GM12864 (cell line): ENCODE measurements around the gene DOHH.

Experiments used
- DNase-seq: peaks from one replicate; pipeline ENCODE4 v3.0.0-alpha.2; 2011; ENCODE audit warnings: low read depth
- H3K4me3 ChIP-seq: 2 replicates; pipeline ENCODE4 v1.5.1; 2011; ENCODE audit warnings: mild to moderate bottlenecking, low read depth, low read length, control low read depth
- TF ChIP-seq, protein P1 (sequence below): IDR thresholded peaks from 2 replicates; pipeline ENCODE4 v1.5.1; 2011; ENCODE audit warnings: low read depth, mild to moderate bottlenecking, moderate library complexity, low read length, control low read depth, inconsistent platforms; ENCODE audit errors: missing control alignments

DOHH gene

DNA sequence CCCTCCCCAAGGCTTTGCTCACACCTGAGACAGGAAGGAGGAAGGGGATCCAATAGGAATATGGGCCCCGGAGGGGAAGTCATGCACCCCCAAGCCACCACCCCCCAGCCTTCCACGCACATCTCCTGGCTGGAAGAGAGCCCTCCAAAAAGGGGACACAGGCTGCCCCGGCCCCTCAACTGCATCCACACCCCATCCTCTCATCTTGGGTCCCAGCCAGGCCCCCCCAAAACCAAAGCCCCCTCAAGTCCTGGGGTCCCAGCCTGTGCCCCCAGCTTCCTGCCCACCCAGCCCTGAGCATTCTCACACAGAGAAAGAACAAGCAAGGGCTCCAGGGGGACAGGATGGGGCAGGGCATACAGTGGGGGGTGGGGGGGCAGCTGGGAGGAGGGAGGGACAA lies 32.3 kb downstream of the DOHH start:
- DNase-seq = no peak
- TF ChIP-seq, protein P1, sequence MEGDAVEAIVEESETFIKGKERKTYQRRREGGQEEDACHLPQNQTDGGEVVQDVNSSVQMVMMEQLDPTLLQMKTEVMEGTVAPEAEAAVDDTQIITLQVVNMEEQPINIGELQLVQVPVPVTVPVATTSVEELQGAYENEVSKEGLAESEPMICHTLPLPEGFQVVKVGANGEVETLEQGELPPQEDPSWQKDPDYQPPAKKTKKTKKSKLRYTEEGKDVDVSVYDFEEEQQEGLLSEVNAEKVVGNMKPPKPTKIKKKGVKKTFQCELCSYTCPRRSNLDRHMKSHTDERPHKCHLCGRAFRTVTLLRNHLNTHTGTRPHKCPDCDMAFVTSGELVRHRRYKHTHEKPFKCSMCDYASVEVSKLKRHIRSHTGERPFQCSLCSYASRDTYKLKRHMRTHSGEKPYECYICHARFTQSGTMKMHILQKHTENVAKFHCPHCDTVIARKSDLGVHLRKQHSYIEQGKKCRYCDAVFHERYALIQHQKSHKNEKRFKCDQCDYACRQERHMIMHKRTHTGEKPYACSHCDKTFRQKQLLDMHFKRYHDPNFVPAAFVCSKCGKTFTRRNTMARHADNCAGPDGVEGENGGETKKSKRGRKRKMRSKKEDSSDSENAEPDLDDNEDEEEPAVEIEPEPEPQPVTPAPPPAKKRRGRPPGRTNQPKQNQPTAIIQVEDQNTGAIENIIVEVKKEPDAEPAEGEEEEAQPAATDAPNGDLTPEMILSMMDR = no peak

DNA sequence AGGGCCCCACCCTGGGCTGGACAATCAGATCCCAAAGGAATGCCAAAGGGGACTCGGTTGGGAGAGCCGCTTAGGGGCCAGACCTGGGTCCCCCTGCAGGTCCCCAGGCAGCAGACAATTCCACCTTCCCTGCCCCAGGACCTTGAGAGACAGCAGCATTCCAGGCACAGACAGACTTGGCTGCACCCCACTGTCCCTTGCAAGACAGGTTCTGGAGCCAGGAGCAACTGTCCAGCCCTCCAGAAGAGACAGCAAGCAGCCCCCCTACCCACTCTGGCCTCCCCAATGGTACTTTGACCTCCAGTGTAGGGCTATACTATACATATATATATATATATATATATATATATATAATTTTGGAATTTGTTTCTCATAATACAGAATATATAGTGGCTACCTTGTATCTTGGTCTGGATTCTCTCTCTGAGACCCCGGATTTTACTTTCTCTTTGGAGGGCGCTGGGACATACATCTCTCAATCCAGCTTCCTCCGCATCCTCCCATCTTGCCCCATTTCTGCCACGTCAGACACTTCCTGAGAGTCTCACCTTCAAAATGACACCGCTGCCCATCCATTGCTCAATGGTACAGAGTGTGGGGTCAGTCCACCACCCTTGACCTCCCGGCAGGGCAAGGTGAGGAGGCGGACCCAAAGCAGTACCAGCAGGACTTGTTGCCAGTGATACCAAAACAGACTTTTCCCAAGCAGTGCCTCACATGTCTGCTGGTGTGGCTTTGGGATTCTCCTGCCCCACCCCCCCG lies 32.9 kb downstream of the DOHH start:
- TF ChIP-seq, protein P1 = no peak

More for the DNA sequence above, 32.3 kb downstream of the DOHH start:
- H3K4me3 ChIP-seq = no peak overlapping the region

DNA sequence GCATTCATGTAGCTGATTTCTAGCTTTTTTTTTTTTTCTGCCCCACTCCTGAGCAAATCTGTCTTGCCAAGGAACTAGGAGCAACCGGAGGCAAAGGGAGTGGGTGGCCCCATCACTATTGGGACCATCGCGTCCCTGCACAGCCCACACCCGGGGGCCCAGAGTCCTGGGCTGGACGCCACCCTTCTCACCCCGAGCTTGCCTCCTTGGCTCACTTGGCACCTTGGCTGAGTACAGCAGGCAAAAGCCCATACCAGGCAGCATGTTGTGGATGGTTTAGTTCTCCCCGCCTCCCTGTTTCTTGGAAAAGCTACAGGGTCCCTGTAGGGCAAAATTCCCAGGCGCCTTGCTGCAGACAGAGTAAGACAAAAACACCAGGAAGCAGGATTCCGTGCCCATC lies 33.8 kb downstream of the DOHH start:
- TF ChIP-seq, protein P1 = no peak

More for the DNA sequence above, 32.9 kb downstream of the DOHH start:
- H3K4me3 ChIP-seq = no peak overlapping the region
- DNase-seq = no peak

DNA sequence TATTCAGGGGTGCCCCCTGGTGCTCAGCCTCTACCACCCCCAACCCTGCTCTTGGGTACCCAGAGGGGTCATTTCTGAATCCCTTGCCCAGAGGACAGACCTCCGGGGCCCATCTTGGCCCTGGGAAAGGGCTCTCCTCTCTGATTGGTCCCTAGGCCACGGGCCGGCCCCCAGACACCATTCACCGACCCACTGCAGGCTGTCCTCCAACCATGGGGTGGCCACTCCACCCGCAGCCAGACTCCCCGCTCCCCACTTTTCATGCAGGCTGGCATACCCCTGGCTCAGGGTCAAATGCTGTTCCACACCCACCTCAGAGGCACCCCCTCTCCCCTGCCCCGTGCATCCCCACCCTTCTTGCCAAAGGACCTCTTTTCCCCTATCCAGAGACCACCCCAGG lies 34.9 kb downstream of the DOHH start:
- DNase-seq = no peak
- H3K4me3 ChIP-seq = no peak overlapping the region
- TF ChIP-seq, protein P1 = no peak

More for the DNA sequence above, 33.8 kb downstream of the DOHH start:
- no peak for DNase-seq
- H3K4me3 ChIP-seq = no peak overlapping the region

DNA sequence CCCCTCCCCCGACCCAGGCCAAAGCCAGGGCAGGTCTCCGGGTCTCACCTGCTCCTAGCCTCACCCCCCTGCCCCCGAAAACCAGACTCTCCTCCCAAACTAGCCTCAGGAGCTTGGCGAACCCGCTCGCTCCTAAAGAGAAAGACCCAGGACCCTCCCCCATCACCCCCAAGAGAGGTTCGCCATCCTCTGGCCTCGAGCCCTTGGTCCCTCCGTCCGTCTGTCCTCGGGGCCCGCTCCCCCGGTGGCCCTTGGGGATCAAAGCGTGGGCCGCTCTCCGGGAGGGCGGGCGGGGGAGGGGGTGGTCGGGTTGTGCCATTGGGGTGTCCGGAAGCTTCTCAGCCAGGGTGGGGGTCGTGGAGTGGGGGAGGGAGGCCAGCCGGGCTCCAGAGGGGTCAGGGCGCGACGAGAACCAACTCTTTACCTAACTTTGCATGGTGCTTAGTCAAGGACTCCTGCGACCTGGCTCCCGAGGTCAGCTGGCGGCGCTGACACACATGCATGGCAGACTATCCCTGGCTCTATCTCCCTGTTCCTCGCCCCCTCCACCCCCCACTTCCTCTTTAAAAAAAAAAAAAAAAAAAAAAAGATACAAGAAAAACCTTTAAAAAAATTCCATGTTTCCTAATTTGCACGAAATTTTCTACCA lies 35.8 kb downstream of the DOHH start:
- no peak overlapping the region for H3K4me3 ChIP-seq
- TF ChIP-seq, protein P1 = no peak
- no peak for DNase-seq

DNA sequence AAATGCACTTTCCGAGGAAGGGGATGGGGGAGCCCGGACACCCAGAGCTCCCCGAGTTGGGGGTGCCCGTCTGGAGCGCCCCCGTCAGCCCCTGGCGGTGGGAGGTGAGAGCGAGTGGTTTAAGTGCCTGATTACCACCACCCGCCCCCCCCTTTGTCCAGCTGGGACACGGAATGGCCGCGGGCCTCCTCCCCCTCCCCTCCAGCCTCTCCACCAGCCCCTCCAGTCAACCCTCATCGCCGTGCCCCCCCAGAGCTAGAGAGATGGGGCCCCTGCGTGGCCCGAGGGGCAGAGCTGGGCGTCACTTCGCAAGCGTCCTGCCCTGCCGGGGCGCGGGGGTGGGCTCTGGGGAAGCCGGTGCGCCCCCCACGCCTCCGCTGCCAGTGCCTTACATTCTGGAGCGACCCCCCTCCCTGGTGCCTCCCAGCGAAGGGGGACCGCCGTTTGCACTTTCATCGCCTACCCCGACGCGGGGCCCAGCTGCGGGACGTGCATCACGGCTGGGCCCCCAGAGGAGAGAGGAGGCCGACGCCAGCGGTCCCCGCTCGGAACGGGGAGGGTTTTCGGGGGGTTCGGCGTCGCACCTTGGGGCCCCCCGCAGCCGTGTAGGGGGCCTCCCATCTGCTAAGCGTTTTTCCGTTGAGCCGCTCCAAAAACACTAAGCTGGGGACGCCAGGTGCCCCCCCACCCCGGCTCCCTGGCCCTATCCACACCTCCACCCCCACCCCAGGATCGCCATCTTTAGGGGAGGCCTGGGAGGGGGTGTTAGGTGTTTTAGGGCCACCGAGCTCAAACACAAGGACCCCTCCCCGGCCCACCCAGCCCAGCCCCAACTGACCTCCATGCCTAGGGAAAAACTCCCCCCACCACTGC lies 36.5 kb downstream of the DOHH start:
- no peak for DNase-seq
- no peak overlapping the region for H3K4me3 ChIP-seq
- TF ChIP-seq, protein P1 = no peak
